ENCODE measurements around the gene IFITM2.
A peak's percentile ranks its signal among the peaks of the same experiment; 100 is the strongest.
"Not testable (repeated sequence)": the region's sequence is repeated elsewhere in the genome, so short reads cannot be mapped to it uniquely, and the experiment has no call there.

Gene IFITM2

DNA sequence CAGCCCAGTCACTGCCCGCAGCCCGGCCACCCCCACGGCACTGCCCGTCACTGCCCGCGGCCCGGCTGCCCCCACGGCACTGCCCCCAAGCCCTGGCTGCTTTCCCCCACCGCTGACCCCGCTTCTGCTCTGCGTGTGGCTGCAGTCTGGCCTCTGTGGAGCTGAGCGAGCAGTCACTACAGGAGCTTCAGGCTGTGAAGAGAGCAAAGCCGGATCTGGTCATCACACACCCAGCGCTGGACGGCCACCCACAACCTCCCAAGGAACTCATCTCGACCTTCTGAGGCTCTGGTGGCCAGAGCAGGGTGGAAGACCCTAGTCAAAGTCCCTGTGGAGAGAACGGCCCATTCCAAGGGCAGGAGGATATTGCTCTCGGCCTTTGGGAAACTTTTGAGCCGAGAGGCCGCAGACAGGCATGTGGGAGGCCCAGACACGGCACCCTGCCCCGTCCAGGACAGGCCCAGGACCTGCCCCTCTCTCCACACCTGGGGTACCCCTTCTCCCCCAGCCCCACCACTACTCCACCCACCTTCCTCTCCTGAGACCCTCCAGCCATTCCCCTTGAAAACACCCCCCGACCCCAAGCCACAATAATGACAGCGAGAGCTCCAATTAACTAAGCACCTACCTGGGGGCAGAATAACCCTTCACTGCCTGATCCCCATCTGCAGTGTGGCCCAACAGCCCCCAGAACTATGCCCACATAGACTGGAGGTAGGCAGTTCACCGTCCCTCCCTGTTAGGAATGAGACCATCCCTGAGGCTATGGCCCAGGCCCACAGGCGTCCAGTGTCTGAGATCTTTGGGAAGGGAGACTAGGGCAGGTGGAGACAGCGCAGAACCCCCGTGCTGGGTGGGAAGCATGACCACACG, 22.4 kb upstream of the IFITM2 start:
- no peak overlapping the region for H2AFZ ChIP-seq (ENCODE audit: low read length)
- H3K4me2 ChIP-seq (ENCODE audit: low read depth, low read length), result no peak overlapping the region
- no peaks in the 10 kb centered on the region for H3K9me3 ChIP-seq (replicated peaks; ENCODE audit: insufficient read depth, low read length)
- no peaks in the 10 kb centered on the region for H3K4me1 ChIP-seq (ENCODE audit: low read length)
- H3F3A ChIP-seq (ENCODE audit: insufficient read depth, low read length), result no peaks in the 10 kb centered on the region
- TF ChIP-seq EZH2 (optimal IDR thresholded peaks at IDR 0.05; ENCODE audit: low read depth, low read length) (no peak), EZH2phosphoT487 (IDR thresholded peaks at IDR 0.05; ENCODE audit: low read length) (no peak), CTCF (IDR thresholded peaks at IDR 0.05; ENCODE audit: low read length) (no peak)
- H4K20me1 ChIP-seq (ENCODE audit: insufficient read depth, low read length), result no peaks in the 10 kb centered on the region
- H3K36me3 ChIP-seq (replicated peaks; ENCODE audit: insufficient read depth, low read length), result no peaks in the 10 kb centered on the region
- H3K27ac ChIP-seq (ENCODE audit: low read length), result no peak overlapping the region
- no peak for DNase-seq
- no peaks in the 10 kb centered on the region for H3K9me2 ChIP-seq (replicated peaks; ENCODE audit: insufficient read depth, low read length)
- no peaks in the 10 kb centered on the region for H3K79me2 ChIP-seq (ENCODE audit: low read length)
- no peak overlapping the region for H3K4me3 ChIP-seq (ENCODE audit: low read length)
- H3K9ac ChIP-seq (ENCODE audit: low read length), result no peak overlapping the region
- H3K27me3 ChIP-seq (replicated peaks; ENCODE audit: insufficient read depth, low read length), result peaks cover 45% of the 10 kb centered on the region

DNA sequence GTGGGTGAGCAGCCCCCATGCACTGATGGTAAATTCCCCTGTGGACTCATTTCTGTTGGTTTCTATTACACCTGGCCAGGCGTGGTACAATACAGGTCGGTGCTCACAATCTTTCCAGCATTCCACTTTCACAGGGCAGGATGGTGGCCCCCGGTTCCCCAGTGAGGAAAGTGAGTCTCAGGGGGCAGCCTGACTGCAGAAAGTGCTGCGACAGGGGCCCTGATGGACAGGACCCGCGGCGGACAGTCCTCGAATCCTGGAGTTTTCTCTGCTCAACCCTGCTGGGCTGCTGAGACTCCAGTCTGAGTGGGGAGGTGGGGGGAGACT, 21.8 kb upstream of the IFITM2 start:
- Histone ChIP-seq H3K27ac (ENCODE audit: low read length) (no peak overlapping the region), H3K79me2 (ENCODE audit: low read length) (no peaks in the 10 kb centered on the region), H2AFZ (ENCODE audit: low read length) (no peak overlapping the region), H3K36me3 (replicated peaks; ENCODE audit: insufficient read depth, low read length) (no peaks in the 10 kb centered on the region), H3K4me2 (ENCODE audit: low read depth, low read length) (no peak overlapping the region), H3K27me3 (replicated peaks; ENCODE audit: insufficient read depth, low read length) (peaks cover 42% of the 10 kb centered on the region), H3K9me2 (replicated peaks; ENCODE audit: insufficient read depth, low read length) (no peaks in the 10 kb centered on the region), H3F3A (ENCODE audit: insufficient read depth, low read length) (no peaks in the 10 kb centered on the region), H3K9ac (ENCODE audit: low read length) (no peak overlapping the region), H4K20me1 (ENCODE audit: insufficient read depth, low read length) (no peaks in the 10 kb centered on the region), H3K4me1 (ENCODE audit: low read length) (no peaks in the 10 kb centered on the region), H3K4me3 (ENCODE audit: low read length) (no peak overlapping the region), H3K9me3 (replicated peaks; ENCODE audit: insufficient read depth, low read length) (no peaks in the 10 kb centered on the region)
- DNase-seq, result no peak
- no peak for TF ChIP-seq EZH2phosphoT487 (IDR thresholded peaks at IDR 0.05; ENCODE audit: low read length)

GRCh38 chr11:286977-287820, 20.4 kb upstream of the IFITM2 start:
- H4K20me1 ChIP-seq (ENCODE audit: insufficient read depth, low read length); H3K9me3 ChIP-seq (replicated peaks; ENCODE audit: insufficient read depth, low read length); H3F3A ChIP-seq (ENCODE audit: insufficient read depth, low read length); H3K9me2 ChIP-seq (replicated peaks; ENCODE audit: insufficient read depth, low read length); H2AFZ ChIP-seq (ENCODE audit: low read length); H3K79me2 ChIP-seq (ENCODE audit: low read length); H3K4me3 ChIP-seq (ENCODE audit: low read length); H3K27ac ChIP-seq (ENCODE audit: low read length); H3K9ac ChIP-seq (ENCODE audit: low read length); DNase-seq; H3K36me3 ChIP-seq (replicated peaks; ENCODE audit: insufficient read depth, low read length); H3K4me2 ChIP-seq (ENCODE audit: low read depth, low read length); H3K4me1 ChIP-seq (ENCODE audit: low read length): not testable (repeated sequence)
- H3K27me3 ChIP-seq (replicated peaks; ENCODE audit: insufficient read depth, low read length), result peaks cover 29% of the 10 kb centered on the region

GRCh38 chr11:287821-288477, 19.7 kb upstream of the IFITM2 start:
- Histone ChIP-seq H3K36me3 (replicated peaks; ENCODE audit: insufficient read depth, low read length) (no peaks in the 10 kb centered on the region), H3K27ac (ENCODE audit: low read length) (no peak overlapping the region), H3K4me1 (ENCODE audit: low read length) (no peaks in the 10 kb centered on the region), H3K9me3 (replicated peaks; ENCODE audit: insufficient read depth, low read length) (no peaks in the 10 kb centered on the region), H3K9ac (ENCODE audit: low read length) (peak overlapping the region; percentile 53; the same call in 1 of the 2 replicates), H3K79me2 (ENCODE audit: low read length) (no peaks in the 10 kb centered on the region), H4K20me1 (ENCODE audit: insufficient read depth, low read length) (no peaks in the 10 kb centered on the region), H3K27me3 (replicated peaks; ENCODE audit: insufficient read depth, low read length) (peaks cover 21% of the 10 kb centered on the region), H3F3A (ENCODE audit: insufficient read depth, low read length) (no peaks in the 10 kb centered on the region), H3K9me2 (replicated peaks; ENCODE audit: insufficient read depth, low read length) (no peaks in the 10 kb centered on the region), H3K4me3 (ENCODE audit: low read length) (peak overlapping the region; percentile 74), H3K4me2 (ENCODE audit: low read depth, low read length) (peak overlapping the region; percentile 99), H2AFZ (ENCODE audit: low read length) (peak overlapping the region; percentile 94)
- no peak for DNase-seq
- TF ChIP-seq CTCF (IDR thresholded peaks at IDR 0.05; ENCODE audit: low read length), result no peak
- no peak for TF ChIP-seq EZH2phosphoT487 (IDR thresholded peaks at IDR 0.05; ENCODE audit: low read length)
- no peak for TF ChIP-seq EZH2 (optimal IDR thresholded peaks at IDR 0.05; ENCODE audit: low read depth, low read length)

All from MM.1S (cell line).